Fibroblast of the aortic adventitia (primary cell): ENCODE measurements around the gene NACC2. TPM values are rescaled to one million over a fixed set of nuclear protein-coding genes. Genes with fewer than 3 reads are reported as not detected.

Source experiments
- DNase-seq: peaks from one replicate; pipeline ENCODE4 v3.0.0-alpha.2; 2010; ENCODE audit warnings: low read depth
- H3K4me3 ChIP-seq: 2 replicates; pipeline ENCODE4 v1.5.1; 2011; ENCODE audit warnings: low read depth, mild to moderate bottlenecking, control low read depth, low read length, moderate library complexity
- CTCF ChIP-seq: IDR thresholded peaks from 2 replicates; pipeline ENCODE4 v1.5.1; 2011; ENCODE audit warnings: mild to moderate bottlenecking, low read length, control low read depth, inconsistent platforms; ENCODE audit not compliant: insufficient read depth
- total RNA-seq: library from RNA; depleted of rRNA; stranded (reverse); fragments of >200 nt; gene quantifications from 2 replicates; pipeline ENCODE4 v1.2.3, GENCODE V29; 2012; ENCODE audit warnings: low replicate concordance

The NACC2 gene
- total RNA-seq, 1 donor, result 17.4 TPM

- TF ChIP-seq CTCF, result no peak
- no peak overlapping the region for H3K4me3 ChIP-seq
- no peak for DNase-seq
These were observed 92.2 kb downstream of the NACC2 start for GRCh38 chr9:136002881-136003280.

- no peak overlapping the region for H3K4me3 ChIP-seq
- TF ChIP-seq CTCF, result no peak
- no peak for DNase-seq
These were observed 92.9 kb downstream of the NACC2 start for GRCh38 chr9:136002215-136002614.

- TF ChIP-seq CTCF, result no peak
- no peak for DNase-seq
These were observed 93.9 kb downstream of the NACC2 start for GRCh38 chr9:136001231-136001630.

GRCh38 chr9:135998410-135999071, 96.5 kb downstream of the NACC2 start:
- H3K4me3 ChIP-seq, result no peak overlapping the region
- DNase-seq, result no peak
- TF ChIP-seq CTCF, result no peak

More at GRCh38 chr9:136001231-136001630, 93.9 kb downstream of the NACC2 start:
- no peak overlapping the region for H3K4me3 ChIP-seq

- no peak for DNase-seq
- no peak overlapping the region for H3K4me3 ChIP-seq
- TF ChIP-seq CTCF, result no peak
These were observed 97.1 kb downstream of the NACC2 start for GRCh38 chr9:135998016-135998380.

GRCh38 chr9:135997090-135998015, 97.7 kb downstream of the NACC2 start:
- no peak overlapping the region for H3K4me3 ChIP-seq
- TF ChIP-seq CTCF, result no peak
- DNase-seq, result no peak
